Endothelial cell of umbilical vein (primary cell): Measurements from ENCODE around the gene DRD1. TPM values are rescaled to one million over a fixed set of nuclear protein-coding genes. Genes with fewer than 3 reads are reported as not detected.

ENCODE experiments used
- BruUV-seq: library from RNA; stranded (reverse); fragments of 400-500 nt; replicated peaks from 2 replicates; lab custom pipeline; 2021; lab: Mats Ljungman, UMichigan
- CTCF ChIA-PET: fragments of 300-600, 350-600 bp; sonication (Branson Sonifier 250); formaldehyde crosslinking; loops from one replicate; lab custom pipeline; 2021; ENCODE audit warnings: antibody characterized with exemption, inconsistent platforms; lab: Charles Lee
- POLR2A ChIA-PET: fragments of 300-600, 350-600 bp; sonication (Branson Sonifier 250); formaldehyde crosslinking; loops from one replicate; lab custom pipeline; 2021; ENCODE audit warnings: antibody characterized with exemption, inconsistent platforms; lab: Charles Lee
- DNase-seq: peaks from one replicate; pipeline ENCODE4 v3.0.0-alpha.2; 2011; ENCODE audit warnings: low read depth, low spot score
- FAIRE-seq: peaks from 2 replicates; lab custom pipeline; 2011; peaks lifted over from hg19 to GRCh38; lab: Jason Lieb, UNC
- H2AFZ ChIP-seq: 2 replicates; pipeline ENCODE4 v1.6.0; 2012; ENCODE audit warnings: low read depth, low read length, control low read depth, inconsistent platforms
- H3K27ac ChIP-seq: 2 replicates; pipeline ENCODE4 v1.5.1; 2011; ENCODE audit warnings: low read depth, mild to moderate bottlenecking, control low read depth, low read length, moderate library complexity; ENCODE audit not compliant: insufficient read depth
- H3K27me3 ChIP-seq, 2 experiments: 2 replicates each; pipeline versions ENCODE4 v1.6.0 to v1.6.1; 2011; ENCODE audit warnings: low read length in 2 of 2, mixed read lengths in 1 of 2; ENCODE audit not compliant: control insufficient read depth in 2 of 2, insufficient read depth in 2 of 2
- H3K36me3 ChIP-seq, 2 experiments: 2 replicates in 1 of 2; 3 replicates in 1 of 2; pipeline ENCODE4 v1.5.1; 2011; ENCODE audit warnings: low read length in 2 of 2, mild to moderate bottlenecking in 1 of 2, moderate library complexity in 1 of 2; ENCODE audit not compliant: control insufficient read depth in 2 of 2, insufficient read depth in 2 of 2; ENCODE audit errors: extremely low read depth in 1 of 2
- H3K4me1 ChIP-seq: 3 replicates; pipeline ENCODE4 v1.5.1; 2011; ENCODE audit warnings: mild to moderate bottlenecking, low read length; ENCODE audit not compliant: control insufficient read depth, insufficient read depth; ENCODE audit errors: extremely low read depth
- H3K4me2 ChIP-seq: 2 replicates; pipeline ENCODE4 v1.6.1; 2011; ENCODE audit warnings: low read length, control low read depth, mixed read lengths; ENCODE audit not compliant: insufficient read depth
- H3K4me3 ChIP-seq, 3 experiments: fragments of 200-600 bp in 1 of 3; sonication (generic), shearing (Covaris generic) in 1 of 3; replicated peaks in 1 of 3; 2 replicates each; pipeline ENCODE4 v1.5.1; 2011 to 2016; ENCODE audit warnings: control low read depth in 3 of 3, low read length in 3 of 3, mild to moderate bottlenecking in 2 of 3, inconsistent platforms in 1 of 3, low read depth in 1 of 3, moderate library complexity in 1 of 3; ENCODE audit not compliant: insufficient read depth in 1 of 3
- H3K79me2 ChIP-seq: 2 replicates; pipeline ENCODE4 v1.6.0; 2012; ENCODE audit warnings: low read length, inconsistent platforms; ENCODE audit not compliant: control insufficient read depth, insufficient read depth
- H3K9ac ChIP-seq: replicated peaks from 2 replicates; pipeline ENCODE3; 2011; ENCODE audit warnings: low read length, control low read depth; ENCODE audit not compliant: insufficient read depth; ENCODE audit errors: extremely low read depth
- H3K9me1 ChIP-seq: replicated peaks from 3 replicates; pipeline ENCODE4 v1.6.0; 2011; ENCODE audit warnings: mild to moderate bottlenecking, low read length; ENCODE audit not compliant: control insufficient read depth, insufficient read depth; ENCODE audit errors: extremely low read depth
- H3K9me3 ChIP-seq: replicated peaks from 2 replicates; pipeline ENCODE4 v1.5.1; 2012; ENCODE audit warnings: low read length, inconsistent platforms; ENCODE audit not compliant: control insufficient read depth, insufficient read depth
- H4K20me1 ChIP-seq: replicated peaks from 2 replicates; pipeline ENCODE3; 2011; ENCODE audit warnings: mild to moderate bottlenecking, low read length; ENCODE audit not compliant: control insufficient read depth, insufficient read depth; ENCODE audit errors: extremely low read depth
- CTCF ChIP-seq, 2 donors: IDR thresholded peaks; 1 replicate in 1 of 2; 2 replicates in 1 of 2; pipeline ENCODE4 v1.5.1; 2011; ENCODE audit warnings: low read length in 2 of 2, mild to moderate bottlenecking in 2 of 2, moderate library complexity in 2 of 2, control low read depth in 1 of 2, inconsistent platforms in 1 of 2, low read depth in 1 of 2; ENCODE audit not compliant: insufficient read depth in 1 of 2; ENCODE audit errors: extremely low read depth in 1 of 2
- EZH2 ChIP-seq: IDR thresholded peaks from 2 replicates; pipeline ENCODE4 v1.6.1; 2012; ENCODE audit warnings: borderline replicate concordance, low read depth, mild to moderate bottlenecking, moderate library complexity, low read length, inconsistent platforms; ENCODE audit not compliant: severe bottlenecking
- FOS ChIP-seq: IDR thresholded peaks from 2 replicates; pipeline ENCODE4 v1.6.1; 2011; ENCODE audit warnings: mild to moderate bottlenecking, low read length, moderate library complexity, borderline replicate concordance; ENCODE audit not compliant: insufficient read depth
- GATA2 ChIP-seq: IDR thresholded peaks from 2 replicates; pipeline ENCODE4 v1.7.0; 2011; ENCODE audit warnings: low read depth, mild to moderate bottlenecking, moderate library complexity, mixed read lengths, low read length; ENCODE audit not compliant: insufficient read length, insufficient read depth
- JUN ChIP-seq: IDR thresholded peaks from 2 replicates; pipeline ENCODE4 v1.6.1; 2011; ENCODE audit warnings: borderline replicate concordance, low read depth; ENCODE audit not compliant: insufficient read length, insufficient read depth
- MAX ChIP-seq: IDR thresholded peaks from 2 replicates; pipeline ENCODE4 v1.6.1; 2011; ENCODE audit not compliant: insufficient read depth, insufficient read length
- MYC ChIP-seq: IDR thresholded peaks from one replicate; pipeline ENCODE4 v1.6.1; 2011; ENCODE audit warnings: mild to moderate bottlenecking, low read depth, low read length
- POLR2A ChIP-seq: IDR thresholded peaks from 2 replicates; pipeline ENCODE4 v1.6.1; 2012; ENCODE audit warnings: low read depth, mild to moderate bottlenecking, control low read depth, low read length
- POLR2AphosphoS5 ChIP-seq: IDR thresholded peaks from 2 replicates; pipeline ENCODE4 v1.6.1; 2012; ENCODE audit warnings: low read depth, mild to moderate bottlenecking, control low read depth, low read length, moderate library complexity; ENCODE audit not compliant: insufficient read depth
- dilution Hi-C: fragments of 300-500 bp; cut with MboI; formaldehyde crosslinking; loops from one replicate; pipeline ENCODE4 v1.15.0; 2019; ENCODE audit warnings: low sequenced_read_pairs; ENCODE audit not compliant: extremely low pct_ligation_motif_present
- intact Hi-C: fragments of 100-400 bp; cut with micrococcal nuclease; formaldehyde crosslinking; loops from one replicate; pipeline ENCODE4 v1.10.0; 2022
- polyA plus RNA-seq, 4 experiments: library from polyadenylated mRNA; depleted of rRNA in 3 of 4; stranded (reverse) in 3 of 4; unstranded in 1 of 4; fragments of >200 nt; gene quantifications; 2 replicates each; pipeline versions ENCODE4 v1.2.1 to v1.2.3, GENCODE V29; 2011 to 2012; ENCODE audit warnings: missing spikeins in 1 of 4
- total RNA-seq: library from RNA; stranded (reverse); gene quantifications from 2 replicates; pipeline ENCODE4 v1.2.3, GENCODE V29; 2021

Gene DRD1
- total and polyA plus RNA-seq, 2 donors (not counting 3 experiments of a cell fraction or from before 2014, with no cell fraction given), result not detected

GRCh38 chr5:175465282-175465681, 21.3 kb upstream of the DRD1 start:
- no peak for DNase-seq
- H4K20me1 ChIP-seq, result no peaks in the 10 kb centered on the region
- no peak overlapping the region for H3K4me2 ChIP-seq
- dilution Hi-C loops (no loop called here), intact Hi-C loops (no loop called here)
- no peak overlapping the region for H3K4me3 ChIP-seq
- H3K36me3 ChIP-seq, result no peaks in the 10 kb centered on the region
- H3K9me1 ChIP-seq, result no peaks in the 10 kb centered on the region
- H3K9me3 ChIP-seq, result no peaks in the 10 kb centered on the region
- peaks cover 0 to 1% of the 10 kb centered on the region in 2 experiments for H3K27me3 ChIP-seq
- CTCF ChIA-PET, result interaction anchor here (0.7 to 3.4 kb wide), 15 partner anchors 9 to 91 kb away, joined by 3 to 29 read pairs (median 5); partner anchors contain the start of genes DRD1 and SFXN1
- no peak for FAIRE-seq
- H3K4me1 ChIP-seq, result no peaks in the 10 kb centered on the region
- POLR2A ChIA-PET, result no interaction called here
- no peak overlapping the region for H2AFZ ChIP-seq
- no peaks in the 10 kb centered on the region for H3K79me2 ChIP-seq
- H3K9ac ChIP-seq, result no peak overlapping the region
- no peak for TF ChIP-seq POLR2A
- TF ChIP-seq CTCF (IDR thresholded peaks at IDR 0.05; ENCODE audit: extremely low read depth in 1 of 2, insufficient read depth in 1 of 2, low read depth in 1 of 2, low read length in 2 of 2), result no peak
- no peak for TF ChIP-seq FOS
- TF ChIP-seq MAX, result no peak
- TF ChIP-seq POLR2AphosphoS5, result no peak
- no peak for TF ChIP-seq GATA2
- TF ChIP-seq EZH2, result no peak
- TF ChIP-seq JUN, result no peak
- no peak for TF ChIP-seq MYC
- no peak overlapping the region for H3K27ac ChIP-seq
- no TSS peak for BruUV-seq
